GM19193 (cell line): ENCODE measurements around the gene STIM1.

Experiments used
- POLR2A ChIP-seq: IDR thresholded peaks from 4 replicates; pipeline ENCODE4 v1.6.1; 2011; ENCODE audit not compliant: insufficient read depth, insufficient read length; ENCODE audit errors: extremely low read depth

STIM1 gene

GRCh38 chr11:3939211-3939610 lies 83.7 kb downstream of the STIM1 start:
- TF ChIP-seq POLR2A: no peak

GRCh38 chr11:3939651-3940190 lies 84.3 kb downstream of the STIM1 start:
- no peak for TF ChIP-seq POLR2A

- no peak for TF ChIP-seq POLR2A
Measured at GRCh38 chr11:3942160-3942955, 86.9 kb downstream of the STIM1 start.

- no peak for TF ChIP-seq POLR2A
Measured at GRCh38 chr11:3942956-3943497, 87.6 kb downstream of the STIM1 start.

- no peak for TF ChIP-seq POLR2A
Measured at GRCh38 chr11:3944198-3944597, 88.7 kb downstream of the STIM1 start.

GRCh38 chr11:3946455-3947017 lies 91.1 kb downstream of the STIM1 start:
- TF ChIP-seq POLR2A: no peak

- TF ChIP-seq POLR2A: no peak
Measured at GRCh38 chr11:3947061-3947460, 91.6 kb downstream of the STIM1 start.

GRCh38 chr11:3949125-3949524 lies 93.7 kb downstream of the STIM1 start:
- TF ChIP-seq POLR2A: no peak

GRCh38 chr11:3950996-3951660 lies 95.7 kb downstream of the STIM1 start:
- no peak for TF ChIP-seq POLR2A

- TF ChIP-seq POLR2A: no peak
Measured at GRCh38 chr11:3952715-3953114, 97.3 kb downstream of the STIM1 start.

GRCh38 chr11:3953327-3953726 lies 97.9 kb downstream of the STIM1 start:
- no peak for TF ChIP-seq POLR2A

GRCh38 chr11:3954448-3955298 lies 99.2 kb downstream of the STIM1 start:
- no peak for TF ChIP-seq POLR2A

- TF ChIP-seq POLR2A: no peak
Measured at GRCh38 chr11:3955299-3955665, 99.8 kb downstream of the STIM1 start.

GRCh38 chr11:3956038-3956437 lies 100.6 kb downstream of the STIM1 start:
- no peak for TF ChIP-seq POLR2A
